ENCODE results near the gene TBX2. TPM values are rescaled to one million over a fixed set of nuclear protein-coding genes. Genes with fewer than 3 reads are reported as not detected.

Gene TBX2
- total RNA-seq, 2 donors from 2014 or later, result 0.07 TPM; not detected in 1

GRCh38 chr17:61416540-61417363 is 17.1 kb downstream of the TBX2 start:
- H3K4me1 ChIP-seq (ENCODE audit: control insufficient read depth, insufficient read depth, low read length), result no peaks in the 10 kb centered on the region
- Mint-ChIP-seq H3K4me3 (peak overlapping the region; percentile 44), H3K27me3 (ENCODE audit: insufficient read depth) (peaks cover 68% of the 10 kb centered on the region), H3K4me1 (peaks cover 4% of the 10 kb centered on the region), H3K36me3 (ENCODE audit: low read depth) (no peaks in the 10 kb centered on the region), H3K27ac (no peak overlapping the region), H3K9me3 (no peaks in the 10 kb centered on the region)
- no peak overlapping the region for H3K4me3 ChIP-seq (ENCODE audit: low read length)
- WGBS, 2 experiments (ENCODE audit: insufficient coverage in 1 of 2, insufficient read length in 1 of 2), result 26 to 28% methylated on average over 18 to 43 of the region's 43 CpGs
- H3K27ac ChIP-seq (ENCODE audit: low read depth, low read length), result no peak overlapping the region
- H3K36me3 ChIP-seq (ENCODE audit: control insufficient read depth, insufficient read depth, low read length), result no peaks in the 10 kb centered on the region
- no peaks in the 10 kb centered on the region for H3K9me3 ChIP-seq (ENCODE audit: control insufficient read depth, low read length)
- no peak overlapping the region for H3K9ac ChIP-seq (ENCODE audit: extremely low read depth, low read length, poor library complexity, severe bottlenecking)
- TF ChIP-seq CTCF (conservative IDR thresholded peaks at IDR 0.05), result peak; percentile 98
- peak; percentile 100 for DNase-seq
- H3K27me3 ChIP-seq (ENCODE audit: control insufficient read depth, insufficient read depth, low read length, poor library complexity, severe bottlenecking), result peaks cover 67% of the 10 kb centered on the region

GRCh38 chr17:61418449-61418848 is 18.8 kb downstream of the TBX2 start:
- TF ChIP-seq CTCF (conservative IDR thresholded peaks at IDR 0.05), result no peak
- H3K4me3 Mint-ChIP-seq, result no peak overlapping the region
- 88 to 93% methylated on average over 2 of the region's 2 CpGs for WGBS, 2 experiments (ENCODE audit: insufficient coverage in 1 of 2, insufficient read length in 1 of 2)
- peaks cover under 1% of the 10 kb centered on the region for H3K4me1 Mint-ChIP-seq
- H3K36me3 Mint-ChIP-seq (ENCODE audit: low read depth), result no peaks in the 10 kb centered on the region
- no peaks in the 10 kb centered on the region for H3K9me3 Mint-ChIP-seq
- Histone ChIP-seq H3K36me3 (ENCODE audit: control insufficient read depth, insufficient read depth, low read length) (no peaks in the 10 kb centered on the region), H3K9me3 (ENCODE audit: control insufficient read depth, low read length) (no peaks in the 10 kb centered on the region), H3K27me3 (ENCODE audit: control insufficient read depth, insufficient read depth, low read length, poor library complexity, severe bottlenecking) (peaks cover 66% of the 10 kb centered on the region), H3K4me1 (ENCODE audit: control insufficient read depth, insufficient read depth, low read length) (no peaks in the 10 kb centered on the region), H3K4me3 (ENCODE audit: low read length) (no peak overlapping the region), H3K9ac (ENCODE audit: extremely low read depth, low read length, poor library complexity, severe bottlenecking) (no peak overlapping the region), H3K27ac (ENCODE audit: low read depth, low read length) (no peak overlapping the region)
- H3K27ac Mint-ChIP-seq, result no peak overlapping the region
- no peak for DNase-seq
- peaks cover 77% of the 10 kb centered on the region for H3K27me3 Mint-ChIP-seq (ENCODE audit: insufficient read depth)

GRCh38 chr17:61419496-61420046 is 19.9 kb downstream of the TBX2 start:
- Histone ChIP-seq H3K4me1 (ENCODE audit: control insufficient read depth, insufficient read depth, low read length) (no peaks in the 10 kb centered on the region), H3K27me3 (ENCODE audit: control insufficient read depth, insufficient read depth, low read length, poor library complexity, severe bottlenecking) (peaks cover 57% of the 10 kb centered on the region), H3K4me3 (ENCODE audit: low read length) (no peak overlapping the region), H3K9me3 (ENCODE audit: control insufficient read depth, low read length) (no peaks in the 10 kb centered on the region), H3K36me3 (ENCODE audit: control insufficient read depth, insufficient read depth, low read length) (no peaks in the 10 kb centered on the region), H3K9ac (ENCODE audit: extremely low read depth, low read length, poor library complexity, severe bottlenecking) (no peak overlapping the region), H3K27ac (ENCODE audit: low read depth, low read length) (no peak overlapping the region)
- Mint-ChIP-seq H3K27me3 (ENCODE audit: insufficient read depth) (peaks cover 72% of the 10 kb centered on the region), H3K4me1 (no peaks in the 10 kb centered on the region), H3K36me3 (ENCODE audit: low read depth) (no peaks in the 10 kb centered on the region), H3K27ac (no peak overlapping the region), H3K4me3 (no peak overlapping the region), H3K9me3 (no peaks in the 10 kb centered on the region)
- WGBS, 2 experiments (ENCODE audit: insufficient coverage in 1 of 2, insufficient read length in 1 of 2), result 87 to 94% methylated on average over 6 to 8 of the region's 8 CpGs
- peak; percentile 43 for DNase-seq
- TF ChIP-seq CTCF (conservative IDR thresholded peaks at IDR 0.05), result no peak
